Head of caudate nucleus (tissue), 42 donors: ENCODE results near the gene MTUS2.
A peak's percentile ranks its signal among the peaks of the same experiment; 100 is the strongest.
"Not testable (repeated sequence)": the region's sequence is repeated elsewhere in the genome, so short reads cannot be mapped to it uniquely, and the experiment has no call there.

Source experiments
- DNase-seq, 42 donors: peaks; one replicate each; pipeline versions ENCODE4 v3.0.0 to v3.0.0-alpha.2; 2020 to 2021; ENCODE audit warnings: mixed read lengths in 7 of 42
- intact Hi-C: fragments of 100-400 bp; cut with DNase I; formaldehyde crosslinking; loops from one replicate; pipeline ENCODE4 v1.15.0; 2022

Gene MTUS2

DNA sequence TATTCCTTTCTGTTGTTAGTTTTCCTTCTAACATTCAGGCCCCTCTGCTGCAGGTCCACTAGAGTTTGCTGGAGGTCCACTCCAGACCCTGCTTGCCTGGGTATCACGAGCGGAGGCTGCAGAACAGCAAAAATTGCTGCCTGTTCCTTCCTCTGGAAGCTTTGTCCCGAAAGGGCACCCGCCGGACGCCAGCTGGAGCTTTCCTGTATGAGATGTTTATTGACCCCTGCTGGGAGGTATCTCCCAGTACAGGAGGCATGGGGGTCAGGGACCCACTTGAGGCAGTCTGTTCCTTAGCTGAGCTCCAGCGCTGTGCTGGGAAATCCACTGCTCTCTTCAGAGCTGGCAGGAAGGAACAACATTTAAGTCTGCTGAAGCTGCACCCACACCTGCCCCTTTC, 516.2 kb downstream of the MTUS2 start:
- intact Hi-C loops: no loop called here
- no peak for DNase-seq

DNA sequence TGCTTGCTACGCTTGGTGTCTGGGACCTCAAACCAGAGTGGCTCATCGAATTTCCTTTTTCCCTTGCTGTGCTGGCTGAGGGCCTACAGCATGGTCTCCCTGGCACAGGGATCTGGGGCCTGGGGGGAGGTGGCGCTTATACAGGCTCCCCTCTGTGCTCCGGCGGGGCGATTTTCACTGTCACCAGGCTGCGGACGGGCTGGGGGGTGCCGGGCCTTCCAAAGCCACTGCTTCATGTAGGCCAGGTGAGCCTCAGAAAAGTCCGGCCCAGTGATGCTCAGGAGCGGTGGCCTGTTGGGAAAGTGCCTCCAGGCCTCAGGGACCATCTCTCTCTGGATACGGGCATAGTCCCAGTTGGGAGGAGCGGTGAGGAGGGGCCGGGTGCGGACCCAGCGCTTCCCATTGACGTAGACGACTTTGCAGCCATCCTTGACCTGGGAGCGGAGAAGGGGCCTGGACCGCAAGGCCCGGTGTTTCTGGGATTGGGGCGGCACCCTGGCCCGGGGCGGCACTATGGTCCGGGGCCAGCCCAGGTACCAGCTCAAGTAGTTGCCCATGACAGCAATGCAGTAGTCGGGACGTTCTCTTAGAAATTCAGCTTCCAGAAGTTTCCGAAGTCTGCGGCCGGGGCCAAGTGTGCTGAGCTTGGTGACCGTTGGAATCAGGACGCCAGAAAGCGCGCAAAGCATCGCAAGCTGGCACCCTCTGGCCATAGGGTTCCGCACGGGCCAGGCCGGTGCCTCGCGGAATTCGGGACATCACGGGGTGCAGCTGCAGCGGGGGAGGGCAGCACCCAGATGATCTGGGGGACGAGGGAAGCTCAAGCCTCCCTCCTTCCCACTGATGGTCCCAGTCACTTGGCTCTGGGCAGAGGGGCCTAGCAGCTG, 519.5 kb downstream of the MTUS2 start:
- intact Hi-C loops: no loop called here
- no peak for DNase-seq

DNA sequence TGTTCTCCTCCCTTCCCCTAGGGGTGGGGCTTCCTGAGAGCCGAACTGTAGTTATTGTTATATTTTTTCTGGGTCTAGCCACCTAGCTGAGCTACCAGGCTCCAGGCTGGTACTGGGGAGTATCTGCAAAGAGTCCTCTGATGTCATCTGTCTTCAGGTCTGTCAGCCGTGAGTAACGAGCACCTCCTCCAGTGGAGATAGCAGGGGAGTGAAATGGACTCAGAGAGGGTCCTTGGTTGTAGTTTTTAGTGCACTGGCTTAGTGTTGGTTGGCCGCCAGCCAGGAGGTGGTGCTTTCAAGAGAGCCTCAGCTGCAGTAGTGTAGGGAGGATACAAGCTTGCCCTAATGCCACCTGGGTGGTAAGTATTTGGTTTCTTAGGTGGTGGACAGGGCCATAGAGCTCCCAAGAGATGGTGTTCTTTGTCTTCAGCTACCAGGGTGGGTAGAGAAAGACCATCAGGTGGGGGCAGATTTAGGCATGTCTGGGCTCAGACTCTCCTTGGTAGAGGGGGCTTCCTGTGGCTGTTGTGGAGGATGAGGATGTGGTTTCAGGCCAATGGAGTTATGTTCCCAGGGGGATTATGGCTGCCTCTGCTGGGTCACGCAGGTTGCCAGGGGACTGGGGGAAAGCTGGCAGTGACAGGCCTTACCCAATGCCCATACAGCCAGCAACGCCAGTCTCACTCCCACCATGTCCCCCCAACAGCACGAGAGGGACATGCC, 525.9 kb downstream of the MTUS2 start:
- DNase-seq, intact Hi-C loops: not testable (repeated sequence)

- DNase-seq: no peak
- intact Hi-C loops: no loop called here
These were observed 534.9 kb downstream of the MTUS2 start for GRCh38 chr13:29355029-29355428.

DNA sequence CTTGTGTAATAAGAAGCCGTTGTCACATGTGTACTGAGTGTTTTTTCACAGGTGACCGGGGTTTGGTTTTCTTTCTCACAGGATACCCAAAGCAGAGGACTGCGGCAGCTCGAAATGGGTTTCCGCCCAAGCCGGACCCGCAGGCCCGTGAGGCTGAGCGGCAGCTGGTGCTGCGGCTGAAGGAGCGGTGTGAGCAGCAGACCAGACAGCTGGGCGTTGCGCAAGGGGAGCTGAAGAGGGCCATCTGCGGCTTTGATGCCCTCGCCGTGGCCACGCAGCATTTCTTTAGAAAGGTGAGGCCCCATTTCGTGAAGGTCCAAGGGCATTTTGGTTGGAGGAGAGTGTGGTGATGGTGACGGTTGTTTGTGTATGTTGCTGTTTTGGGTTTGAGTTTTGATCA, 539.0 kb downstream of the MTUS2 start:
- intact Hi-C loops: no loop called here
- DNase-seq: no peak

DNA sequence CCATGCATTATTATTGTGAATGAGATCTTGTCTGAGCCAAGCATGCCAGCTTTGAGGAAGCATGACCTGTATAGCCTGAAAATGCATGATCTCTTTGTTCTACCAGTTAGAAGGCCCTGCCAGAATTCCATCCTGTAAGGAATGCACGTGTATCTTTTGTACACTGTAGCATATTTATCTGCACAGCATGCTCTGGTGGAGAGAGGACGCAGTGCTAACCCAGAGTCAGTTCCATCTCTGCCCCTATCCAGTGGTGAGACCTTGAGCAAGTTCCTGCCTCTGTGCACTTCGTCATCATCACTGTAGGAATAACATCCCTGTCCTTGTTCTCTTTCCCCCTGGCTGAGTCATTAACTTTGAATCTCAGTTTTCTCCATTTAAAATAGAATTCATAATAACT, 541.6 kb downstream of the MTUS2 start:
- DNase-seq: peak in 1 of 42 donors; percentile 15
- intact Hi-C loops: no loop called here

GRCh38 chr13:29362849-29363604, 542.9 kb downstream of the MTUS2 start:
- DNase-seq: peak in 40 of 42 donors; percentile 22 to 85 (median 54)
- intact Hi-C loops: no loop called here

GRCh38 chr13:29369060-29369743, 549.1 kb downstream of the MTUS2 start:
- peak in 20 of 42 donors; percentile 8 to 74 (median 39) for DNase-seq
- intact Hi-C loops: no loop called here

DNA sequence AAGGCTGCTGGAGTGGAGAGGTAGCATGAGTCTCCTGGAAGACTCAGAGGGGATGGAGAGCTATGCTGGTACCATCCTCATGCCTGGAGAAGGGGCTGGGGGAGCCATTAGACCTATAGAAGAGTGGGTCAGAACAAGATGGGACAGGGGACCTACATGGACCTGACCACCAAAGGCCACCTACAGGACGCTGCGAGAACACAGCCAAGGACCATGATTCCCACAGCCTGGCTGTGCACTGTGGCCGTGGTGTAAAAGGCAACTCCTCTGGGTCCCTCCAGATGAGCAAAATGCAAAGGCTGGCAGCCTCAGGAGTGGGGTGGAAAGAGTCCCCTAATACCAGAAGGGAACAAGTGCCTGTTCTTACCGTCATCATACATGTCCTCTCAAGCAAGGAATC, 559.1 kb downstream of the MTUS2 start:
- no peak for DNase-seq
- intact Hi-C loops: no loop called here

- DNase-seq: no peak
- intact Hi-C loops: no loop called here
These were observed 559.7 kb downstream of the MTUS2 start for GRCh38 chr13:29379865-29380264.

- intact Hi-C loops: no loop called here
- no peak for DNase-seq
These were observed 561.9 kb downstream of the MTUS2 start for GRCh38 chr13:29382021-29382420.

GRCh38 chr13:29383476-29383875, 563.3 kb downstream of the MTUS2 start:
- no peak for DNase-seq
- intact Hi-C loops: no loop called here

- intact Hi-C loops: no loop called here
These were observed 564.3 kb downstream of the MTUS2 start for GRCh38 chr13:29384466-29384865.

GRCh38 chr13:29384871-29385270, 564.7 kb downstream of the MTUS2 start:
- DNase-seq: no peak
- intact Hi-C loops: no loop called here

More at GRCh38 chr13:29384466-29384865, 564.3 kb downstream of the MTUS2 start:
- DNase-seq: no peak

DNA sequence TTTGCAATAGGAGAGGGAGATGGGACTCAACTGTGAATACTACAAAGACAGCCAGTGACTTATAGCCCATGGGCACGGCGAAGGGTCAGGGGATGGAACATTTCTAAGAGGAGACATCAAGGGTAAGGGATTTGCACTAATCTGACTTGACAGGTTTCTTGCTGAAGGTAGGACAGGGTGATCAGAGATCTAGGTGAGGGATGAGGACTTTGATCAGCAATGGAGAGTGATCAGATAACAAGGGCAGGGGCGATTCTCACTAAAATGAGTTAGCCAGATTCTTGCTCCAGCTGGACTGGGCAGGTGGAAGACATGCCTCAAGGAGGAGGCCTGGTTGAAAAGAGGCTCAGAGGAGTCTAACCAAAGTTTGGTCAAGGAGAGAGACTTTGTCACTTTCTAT, 566.1 kb downstream of the MTUS2 start:
- DNase-seq: no peak
- intact Hi-C loops: no loop called here

GRCh38 chr13:29390598-29390997, 570.5 kb downstream of the MTUS2 start:
- DNase-seq, intact Hi-C loops: not testable (repeated sequence)

- intact Hi-C loops: no loop called here
- DNase-seq: no peak
These were observed 576.3 kb downstream of the MTUS2 start for GRCh38 chr13:29396446-29396845.

DNA sequence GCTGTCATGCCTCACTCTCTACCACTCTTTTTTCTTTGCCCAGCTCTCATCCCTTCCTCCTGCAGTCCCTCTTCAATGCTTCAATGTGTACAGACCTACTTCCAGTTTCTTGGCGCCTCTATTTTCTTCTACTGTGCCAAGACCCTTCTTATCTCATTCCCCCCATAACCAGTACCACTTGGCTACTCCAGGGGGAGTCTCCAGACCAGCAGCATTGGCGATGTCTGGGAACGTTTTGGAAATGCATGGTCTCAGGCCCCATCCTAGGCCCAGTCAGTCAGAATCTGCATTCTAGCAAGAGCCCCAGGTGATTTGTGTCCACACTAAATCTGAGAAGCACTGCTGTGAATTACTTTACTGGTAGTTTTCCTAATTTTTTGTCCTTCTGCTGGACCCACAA, 577.1 kb downstream of the MTUS2 start:
- no peak for DNase-seq
- intact Hi-C loops: no loop called here

DNA sequence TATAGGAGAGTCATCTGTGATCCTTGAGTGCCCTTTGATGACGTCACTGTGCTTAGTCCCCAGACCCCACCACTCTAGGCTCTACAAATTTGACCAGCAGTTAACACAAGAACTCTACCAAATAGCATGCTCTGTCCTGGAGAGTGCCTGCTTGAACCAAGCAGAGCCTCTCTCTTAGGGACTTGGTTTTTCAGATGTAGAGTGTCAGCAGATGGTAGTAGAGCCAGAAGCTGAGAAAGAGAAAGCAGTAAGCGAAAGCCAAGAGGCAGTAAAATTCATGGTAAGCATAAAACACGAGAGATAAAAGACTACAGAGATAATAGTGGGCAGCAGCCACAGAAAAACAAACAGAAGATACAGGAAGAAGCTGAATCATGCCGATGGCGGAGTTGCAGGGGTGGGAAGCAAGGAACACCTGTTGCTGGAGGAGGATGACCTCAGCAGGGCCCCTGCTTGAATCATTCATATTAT, 582.1 kb downstream of the MTUS2 start:
- DNase-seq: no peak
- intact Hi-C loops: no loop called here
